BLaER1 treated with 17β-estradiol and CSF1 and Interleukin-3, amounts not matched to agents 10 nM and 100 nM (cell line): Measurements from ENCODE around the gene CD81.

Experiments
- H3K27ac ChIP-seq, 11 experiments: shearing (Covaris generic); formaldehyde crosslinking; 2 replicates each; pipeline ENCODE4 v1.8.1; 2022
- H3K27me3 ChIP-seq, 11 experiments: shearing (Covaris generic); formaldehyde crosslinking; 2 replicates each; pipeline ENCODE4 v1.8.1; 2022
- H3K36me3 ChIP-seq, 11 experiments: shearing (Covaris generic); formaldehyde crosslinking; 2 replicates each; pipeline ENCODE4 v1.8.1; 2022
- H3K4me1 ChIP-seq, 10 experiments: shearing (Covaris generic); formaldehyde crosslinking; 2 replicates each; pipeline ENCODE4 v1.8.1; 2022
- H3K4me2 ChIP-seq, 11 experiments: shearing (Covaris generic); formaldehyde crosslinking; 2 replicates each; pipeline ENCODE4 v1.8.1; 2022
- H3K4me3 ChIP-seq, 10 experiments: shearing (Covaris generic); formaldehyde crosslinking; 2 replicates each; pipeline ENCODE4 v1.8.1; 2022
- H3K9ac ChIP-seq, 11 experiments: shearing (Covaris generic); formaldehyde crosslinking; 2 replicates each; pipeline ENCODE4 v1.8.1; 2022
- H3K9me3 ChIP-seq, 11 experiments: shearing (Covaris generic); formaldehyde crosslinking; replicated peaks in 1 of 11; 2 replicates each; pipeline ENCODE4 v1.8.1; 2022
- H4K20me1 ChIP-seq, 11 experiments: shearing (Covaris generic); formaldehyde crosslinking; 2 replicates each; pipeline ENCODE4 v1.8.1; 2022
- Cebpa-rat ChIP-seq, 11 experiments: shearing (Covaris generic); IDR thresholded peaks; 2 replicates each; pipeline ENCODE4 v1.8.1; 2022

CD81 gene

GRCh38 chr11:2409126-2409525 is 32.0 kb downstream of the CD81 start:
- Histone ChIP-seq H4K20me1 (peaks cover 0 to 13% (median 6%) of the 10 kb centered on the region in 11 experiments; a peak in 9 of 22 replicates), H3K9me3 (no peaks in the 10 kb centered on the region), H3K4me2 (peak overlapping the region; percentile 78 to 96 (median 84)), H3K27me3 (peaks cover 0 to 31% (median 21%) of the 10 kb centered on the region in 11 experiments; a peak in 14 of 22 replicates), H3K27ac (no peak overlapping the region; a peak in 2 of 22 replicates), H3K36me3 (peaks cover 0 to 12% (median 6%) of the 10 kb centered on the region in 11 experiments; a peak in 15 of 22 replicates), H3K4me1 (peaks cover 13 to 47% (median 30%) of the 10 kb centered on the region in 10 experiments), H3K9ac (peak overlapping the region in 6 of 11 experiments; percentile 31 to 68 (median 56); a peak in 9 of 22 replicates), H3K4me3 (no peak overlapping the region)
- TF ChIP-seq Cebpa-rat (IDR thresholded peaks at IDR 0.05) = no peak

- Histone ChIP-seq H3K9ac (peak overlapping the region in 9 of 11 experiments; percentile 31 to 68 (median 53); a peak in 15 of 22 replicates), H3K4me1 (peaks cover 13 to 47% (median 30%) of the 10 kb centered on the region in 10 experiments)
- TF ChIP-seq Cebpa-rat (IDR thresholded peaks at IDR 0.05) = no peak
Observed at GRCh38 chr11:2409611-2410468, 32.7 kb downstream of the CD81 start.

GRCh38 chr11:2410616-2411015 is 33.5 kb downstream of the CD81 start:
- Histone ChIP-seq H3K9ac (peak overlapping the region in 4 of 11 experiments; percentile 44 to 65 (median 56); a peak in 3 of 22 replicates), H3K4me3 (no peak overlapping the region), H3K27me3 (peaks cover 0 to 31% (median 21%) of the 10 kb centered on the region in 11 experiments; a peak in 14 of 22 replicates), H3K9me3 (no peaks in the 10 kb centered on the region), H3K4me2 (peak overlapping the region in 9 of 11 experiments; percentile 78 to 96 (median 88); a peak in 18 of 22 replicates), H3K36me3 (no peaks in the 10 kb centered on the region), H3K4me1 (peaks cover 13 to 48% (median 30%) of the 10 kb centered on the region in 10 experiments), H4K20me1 (peaks cover 0 to 4% (median 0%) of the 10 kb centered on the region in 11 experiments; a peak in 3 of 22 replicates), H3K27ac (no peak overlapping the region)
- TF ChIP-seq Cebpa-rat (IDR thresholded peaks at IDR 0.05) = no peak

More at GRCh38 chr11:2409611-2410468, 32.7 kb downstream of the CD81 start:
- H3K4me2 ChIP-seq = peak overlapping the region; percentile 78 to 96 (median 84)
- peaks cover 0 to 5% (median 0%) of the 10 kb centered on the region in 11 experiments; a peak in 6 of 22 replicates for H3K36me3 ChIP-seq
- peaks cover 0 to 31% (median 21%) of the 10 kb centered on the region in 11 experiments; a peak in 14 of 22 replicates for H3K27me3 ChIP-seq
- H3K9me3 ChIP-seq = no peaks in the 10 kb centered on the region
- peak overlapping the region in 3 of 10 experiments; percentile 11 to 30 (median 29); a peak in 1 of 20 replicates for H3K4me3 ChIP-seq
- H3K27ac ChIP-seq = peak overlapping the region in 4 of 11 experiments; percentile 46 to 61 (median 56); a peak in 8 of 22 replicates
- H4K20me1 ChIP-seq = peaks cover 0 to 6% (median 0%) of the 10 kb centered on the region in 11 experiments; a peak in 6 of 22 replicates

- no peak for TF ChIP-seq Cebpa-rat (IDR thresholded peaks at IDR 0.05)
- H3K36me3 ChIP-seq = no peaks in the 10 kb centered on the region
- no peak overlapping the region for H3K9ac ChIP-seq
- H4K20me1 ChIP-seq = peaks cover 0 to 4% (median 0%) of the 10 kb centered on the region in 11 experiments; a peak in 3 of 22 replicates
- H3K9me3 ChIP-seq = no peaks in the 10 kb centered on the region
- H3K4me3 ChIP-seq = no peak overlapping the region
- H3K27me3 ChIP-seq = peaks cover 0 to 31% (median 21%) of the 10 kb centered on the region in 11 experiments; a peak in 14 of 22 replicates
- H3K27ac ChIP-seq = no peak overlapping the region
- H3K4me2 ChIP-seq = peak overlapping the region in 2 of 11 experiments; percentile 78 to 83; a peak in 3 of 22 replicates
- peaks cover 13 to 58% (median 37%) of the 10 kb centered on the region in 10 experiments for H3K4me1 ChIP-seq
Observed at GRCh38 chr11:2411446-2412305, 34.6 kb downstream of the CD81 start.

- H3K27ac ChIP-seq = no peak overlapping the region
- H3K9ac ChIP-seq = no peak overlapping the region
- H3K27me3 ChIP-seq = peaks cover 0 to 31% (median 21%) of the 10 kb centered on the region in 11 experiments; a peak in 14 of 22 replicates
- no peak overlapping the region for H3K4me3 ChIP-seq
- peaks cover 14 to 65% (median 43%) of the 10 kb centered on the region in 10 experiments for H3K4me1 ChIP-seq
- H4K20me1 ChIP-seq = peaks cover 0 to 4% (median 0%) of the 10 kb centered on the region in 11 experiments; a peak in 3 of 22 replicates
- no peak for TF ChIP-seq Cebpa-rat (IDR thresholded peaks at IDR 0.05)
- H3K9me3 ChIP-seq = no peaks in the 10 kb centered on the region
- H3K4me2 ChIP-seq = peak overlapping the region in 3 of 11 experiments; percentile 18 to 34 (median 24); a peak in 3 of 22 replicates
- no peaks in the 10 kb centered on the region for H3K36me3 ChIP-seq
Observed at GRCh38 chr11:2412323-2412722, 35.2 kb downstream of the CD81 start.

- peaks cover 0 to 21% (median 12%) of the 10 kb centered on the region in 11 experiments; a peak in 14 of 22 replicates for H3K27me3 ChIP-seq
Observed at GRCh38 chr11:2413742-2414579, 36.9 kb downstream of the CD81 start.

GRCh38 chr11:2414616-2415015 is 37.5 kb downstream of the CD81 start:
- Histone ChIP-seq H3K9me3 (no peaks in the 10 kb centered on the region), H3K9ac (no peak overlapping the region), H3K27ac (no peak overlapping the region), H3K4me1 (peaks cover 8 to 66% (median 50%) of the 10 kb centered on the region in 10 experiments), H4K20me1 (peaks cover 0 to 4% (median 0%) of the 10 kb centered on the region in 11 experiments; a peak in 1 of 22 replicates), H3K36me3 (no peaks in the 10 kb centered on the region), H3K4me3 (no peak overlapping the region), H3K4me2 (no peak overlapping the region), H3K27me3 (peaks cover 0 to 16% (median 8%) of the 10 kb centered on the region in 11 experiments; a peak in 13 of 22 replicates)
- TF ChIP-seq Cebpa-rat (IDR thresholded peaks at IDR 0.05) = no peak

More at GRCh38 chr11:2413742-2414579, 36.9 kb downstream of the CD81 start:
- peaks cover 14 to 71% (median 56%) of the 10 kb centered on the region in 10 experiments for H3K4me1 ChIP-seq
- H4K20me1 ChIP-seq = peaks cover 0 to 4% (median 0%) of the 10 kb centered on the region in 11 experiments; a peak in 1 of 22 replicates
- peak overlapping the region in 1 of 11 experiments; percentile 23; a peak in 2 of 22 replicates for H3K4me2 ChIP-seq
- no peak for TF ChIP-seq Cebpa-rat (IDR thresholded peaks at IDR 0.05)
- no peak overlapping the region for H3K27ac ChIP-seq
- no peak overlapping the region for H3K9ac ChIP-seq
- H3K4me3 ChIP-seq = no peak overlapping the region
- H3K9me3 ChIP-seq = no peaks in the 10 kb centered on the region
- H3K36me3 ChIP-seq = no peaks in the 10 kb centered on the region
